HG02938 (cell line): Measurements from ENCODE around the gene HOXB6.

ENCODE experiments used
- ATAC-seq: cut with Tn5 transposase; IDR thresholded peaks from one replicate; pipeline ENCODE4 v1.9.1; 2021; ENCODE audit warnings: mild to moderate bottlenecking, moderate library complexity; ENCODE audit not compliant: unreplicated experiment

Gene HOXB6

GRCh38 chr17:48596000-48596734, 8.6 kb downstream of the HOXB6 start:
- no peak for ATAC-seq

GRCh38 chr17:48595278-48595999, 9.3 kb downstream of the HOXB6 start:
- ATAC-seq = no peak

DNA sequence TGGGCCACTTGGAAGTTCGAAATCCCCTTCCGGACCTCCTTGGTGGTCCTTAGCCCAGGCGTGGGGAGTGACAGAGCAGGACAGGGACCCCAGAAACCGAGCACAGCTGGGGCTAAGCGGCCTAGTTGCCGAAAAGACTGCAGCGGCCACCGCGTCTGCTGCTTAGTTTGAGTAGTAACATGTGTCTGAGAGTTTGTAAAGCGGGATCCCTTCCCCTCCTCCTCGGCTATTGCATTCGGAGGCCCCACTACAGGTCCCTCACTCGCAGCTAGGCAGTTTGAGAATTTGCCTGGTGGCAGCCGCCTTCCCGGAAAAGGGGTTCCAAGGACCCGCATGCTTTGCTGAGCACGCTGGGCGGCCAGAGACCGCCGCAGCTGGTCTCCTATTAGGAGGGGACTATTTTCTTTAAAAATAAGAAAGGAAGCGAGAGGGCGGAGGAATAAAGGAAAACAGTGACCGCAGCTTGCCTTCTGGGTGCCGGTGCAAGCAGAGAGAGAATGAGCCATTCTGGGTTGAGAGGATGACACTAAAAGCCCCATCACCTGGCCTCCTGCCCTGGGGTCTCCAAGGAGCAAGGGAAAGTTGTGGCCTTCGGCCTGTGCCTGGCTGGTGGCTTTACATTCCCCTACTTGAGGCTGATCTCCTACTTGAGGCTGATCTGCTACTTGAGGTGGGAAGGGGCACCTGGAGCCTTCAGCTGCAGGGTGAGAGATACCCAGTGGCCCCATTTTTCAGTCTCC, 10.1 kb downstream of the HOXB6 start:
- ATAC-seq = no peak

GRCh38 chr17:48593840-48594537, 10.8 kb downstream of the HOXB6 start:
- no peak for ATAC-seq

DNA sequence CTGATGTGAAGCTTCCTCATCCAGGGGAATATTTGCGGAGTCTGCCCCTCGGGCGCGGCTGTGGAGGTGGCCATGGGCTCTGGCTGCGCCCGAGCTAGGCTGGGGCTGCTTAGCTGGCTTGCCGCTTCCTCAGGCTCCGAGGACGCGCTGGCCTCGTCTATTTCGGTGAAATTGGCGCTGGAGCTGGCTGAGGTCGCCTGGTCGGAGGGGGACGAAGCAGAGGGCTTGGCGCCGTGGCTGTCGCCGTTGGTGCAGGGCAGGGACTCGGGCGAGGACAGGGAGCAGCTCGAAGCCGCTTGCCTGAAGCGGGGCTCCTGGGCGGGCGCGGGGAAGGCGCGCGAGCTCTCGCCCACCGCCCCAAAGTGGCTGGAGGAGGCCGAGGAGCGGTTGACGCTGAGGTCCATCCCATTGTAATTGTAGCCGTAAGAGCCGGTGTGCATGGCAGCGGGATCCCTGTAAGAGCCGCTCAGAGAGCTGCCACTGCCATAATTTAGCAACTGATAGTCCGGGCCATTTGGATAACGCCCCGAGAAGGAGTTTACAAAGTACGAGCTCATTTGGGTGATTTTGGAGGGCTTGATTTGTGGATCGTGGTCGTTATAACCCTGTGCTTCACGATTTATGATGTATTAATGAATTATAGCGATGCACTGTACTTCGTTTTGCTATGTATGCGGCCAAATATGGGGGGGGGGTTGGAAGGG, 11.5 kb downstream of the HOXB6 start, which contains the start of gene HOXB5:
HOXB5 (minus strand) TSS at position 654 of the 704 bp plus-strand sequence; CDS start at position 557, 97 bp downstream.
- no peak for ATAC-seq

DNA sequence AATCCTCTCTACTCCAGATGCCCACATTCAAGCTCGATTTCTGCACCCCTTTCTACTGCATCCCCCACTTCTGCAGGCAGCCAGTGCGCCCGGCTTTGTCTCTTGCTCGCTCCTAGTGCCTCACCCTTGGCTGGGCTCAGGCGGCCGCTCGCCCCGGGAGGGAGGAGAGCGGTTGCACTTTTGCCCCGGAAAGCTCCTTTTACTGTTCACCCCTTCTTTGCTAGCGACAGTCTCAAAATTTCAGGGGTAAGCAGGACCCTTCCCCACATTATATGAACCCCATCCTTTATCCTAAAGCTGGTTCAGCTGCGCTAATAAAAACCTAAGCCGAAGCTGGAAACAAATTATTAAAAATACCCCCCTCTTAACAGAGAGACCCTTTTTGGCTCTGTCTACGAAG, 12.2 kb downstream of the HOXB6 start:
- no peak for ATAC-seq

DNA sequence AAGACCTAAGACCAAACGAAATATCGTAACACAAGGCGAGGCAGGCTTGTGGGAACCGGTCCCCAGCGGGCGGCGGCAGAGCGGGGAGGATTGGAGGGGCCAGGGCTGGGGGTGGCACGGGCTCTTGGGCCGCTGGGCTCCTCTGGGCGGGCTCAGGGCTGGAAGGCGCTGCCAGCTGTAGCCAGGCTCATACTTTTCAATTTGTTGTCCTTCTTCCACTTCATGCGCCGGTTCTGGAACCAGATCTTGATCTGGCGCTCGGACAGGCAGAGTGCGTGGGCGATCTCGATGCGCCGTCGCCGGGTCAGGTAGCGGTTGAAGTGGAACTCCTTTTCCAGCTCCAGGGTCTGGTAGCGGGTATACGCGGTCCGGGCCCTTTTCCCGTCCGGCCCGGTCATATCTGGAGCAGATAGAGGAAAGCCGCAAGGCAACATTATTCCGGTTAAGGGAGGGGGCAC, 12.7 kb downstream of the HOXB6 start:
- ATAC-seq = no peak

- ATAC-seq = no peak
Observed at GRCh38 chr17:48591255-48592056, 13.3 kb downstream of the HOXB6 start.

DNA sequence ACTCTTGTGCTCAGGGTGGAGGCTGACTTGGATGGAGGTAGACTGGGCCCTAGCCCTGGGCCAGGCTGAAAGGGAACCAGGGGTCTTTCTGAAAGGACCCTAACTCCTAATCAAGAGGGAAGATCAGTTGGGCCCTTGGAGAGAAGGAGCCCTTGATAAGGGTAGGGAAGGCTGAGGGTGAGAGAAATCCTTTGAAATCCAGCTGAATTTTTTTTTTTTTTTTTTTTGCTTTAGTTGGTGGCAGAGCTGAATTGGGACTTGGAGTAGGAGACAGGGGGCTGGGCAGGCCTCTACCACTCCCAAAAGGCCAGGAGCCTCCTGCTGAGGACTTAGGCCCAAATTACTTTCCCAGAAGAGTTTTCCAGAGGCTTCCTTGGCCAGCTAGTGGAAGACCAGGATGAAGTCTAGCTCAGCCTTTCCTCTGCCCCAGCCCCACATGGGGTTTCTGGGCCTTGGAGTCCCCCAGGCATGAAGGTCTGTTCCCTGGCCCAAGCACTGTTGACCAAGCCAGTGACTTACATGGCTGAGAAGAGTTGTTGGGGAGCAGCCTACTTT, 14.1 kb downstream of the HOXB6 start:
- ATAC-seq = no peak

- ATAC-seq = no peak
Observed at GRCh38 chr17:48589831-48590606, 14.8 kb downstream of the HOXB6 start, which contains the start of gene HOXB3. HOXB3 (minus strand) TSS chr17:48590241; CDS start chr17:48552474, 37,767 bp downstream.

DNA sequence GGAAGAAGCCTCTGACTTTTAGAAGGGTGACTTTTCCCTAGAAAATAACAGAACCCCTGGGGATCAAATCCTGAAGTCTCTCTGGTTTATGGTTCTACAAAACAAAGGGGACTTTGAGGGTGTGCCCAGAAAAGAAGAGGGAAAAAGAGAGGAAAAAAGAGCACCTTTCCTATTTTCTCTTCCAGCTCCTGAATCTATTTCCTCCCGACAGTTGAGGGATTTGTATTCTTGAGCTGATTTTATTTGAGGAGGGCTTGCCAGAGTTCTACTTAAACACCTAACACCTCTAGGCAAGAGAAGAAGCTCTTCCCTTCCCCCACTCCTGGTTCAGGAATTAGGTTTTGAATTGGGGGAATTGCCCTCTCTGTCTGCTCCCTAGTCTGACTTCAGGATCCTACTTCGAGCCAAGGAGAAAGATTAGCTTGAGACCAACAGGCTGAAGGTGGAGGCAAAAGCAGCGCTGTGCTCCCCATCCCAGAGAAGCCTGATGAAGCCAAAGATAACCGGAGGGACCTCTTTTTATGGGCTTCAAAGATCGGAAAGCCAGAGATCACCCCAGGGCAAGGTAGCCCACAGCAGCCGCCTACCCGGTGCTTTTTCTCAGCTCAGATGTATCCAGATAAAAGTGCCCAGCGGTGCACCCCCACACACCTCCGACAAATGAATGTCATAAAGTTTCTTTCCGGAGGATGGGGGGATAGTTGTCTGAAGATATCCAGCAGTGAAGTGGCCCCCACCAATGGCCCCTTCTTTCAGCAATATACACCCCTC, 15.5 kb downstream of the HOXB6 start:
- no peak for ATAC-seq

- no peak for ATAC-seq
Observed at GRCh38 chr17:48588528-48588927, 16.3 kb downstream of the HOXB6 start.

- ATAC-seq = no peak
Observed at GRCh38 chr17:48588074-48588415, 16.7 kb downstream of the HOXB6 start.

- ATAC-seq = no peak
Observed at GRCh38 chr17:48587276-48588073, 17.3 kb downstream of the HOXB6 start.

GRCh38 chr17:48586355-48587258, 18.2 kb downstream of the HOXB6 start:
- no peak for ATAC-seq

DNA sequence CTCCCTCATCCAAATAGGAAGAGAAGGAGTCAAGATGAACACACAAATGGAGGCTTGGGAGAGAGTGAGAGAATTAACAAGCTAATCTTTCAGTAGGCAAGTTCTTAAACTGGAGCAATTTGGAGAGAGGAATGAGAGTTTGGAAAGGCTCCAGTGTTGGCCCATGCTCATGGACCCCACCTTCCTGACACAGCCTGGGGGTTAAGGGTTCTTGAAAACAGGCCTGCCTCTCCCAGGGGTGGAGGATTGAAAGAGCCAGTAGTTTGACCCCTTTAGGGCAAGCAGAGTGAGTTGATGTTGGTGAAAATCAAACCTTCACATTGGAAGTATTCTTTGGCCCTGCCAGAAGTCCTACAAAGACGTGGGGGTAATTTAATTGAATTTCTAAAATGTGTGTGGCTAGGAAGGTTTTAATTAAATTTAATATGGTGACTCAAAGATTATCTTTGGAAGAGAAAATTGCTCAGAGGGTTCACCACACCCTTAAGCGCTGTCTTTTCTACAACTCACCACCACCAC, 20.5 kb downstream of the HOXB6 start:
- ATAC-seq = no peak
